Choroid plexus epithelial cell (primary cell): ENCODE results near the gene PPP1R17.
A peak's percentile ranks its signal among the peaks of the same experiment; 100 is the strongest.

Experiments used
- DNase-seq: peaks from one replicate; pipeline ENCODE4 v3.0.0-alpha.2; 2010; ENCODE audit warnings: low read depth
- H3K4me3 ChIP-seq: 2 replicates; pipeline ENCODE4 v1.5.1; 2011; ENCODE audit warnings: low read depth, mild to moderate bottlenecking, control low read depth, low read length, moderate library complexity
- CTCF ChIP-seq: conservative IDR thresholded peaks from 2 replicates; pipeline ENCODE4 v1.5.1; 2011; ENCODE audit warnings: low read depth, mild to moderate bottlenecking, control low read depth, inconsistent platforms, low read length, moderate library complexity

PPP1R17 gene

GRCh38 chr7:31687024-31687748 is at the start of gene PPP1R17:
PPP1R17 (plus strand) TSS chr7:31687215; CDS start chr7:31692442, 5,227 bp downstream.
- TF ChIP-seq CTCF, result no peak
- no peak within 1 kb of the TSS for H3K4me3 ChIP-seq
- DNase-seq, result no peak

DNA sequence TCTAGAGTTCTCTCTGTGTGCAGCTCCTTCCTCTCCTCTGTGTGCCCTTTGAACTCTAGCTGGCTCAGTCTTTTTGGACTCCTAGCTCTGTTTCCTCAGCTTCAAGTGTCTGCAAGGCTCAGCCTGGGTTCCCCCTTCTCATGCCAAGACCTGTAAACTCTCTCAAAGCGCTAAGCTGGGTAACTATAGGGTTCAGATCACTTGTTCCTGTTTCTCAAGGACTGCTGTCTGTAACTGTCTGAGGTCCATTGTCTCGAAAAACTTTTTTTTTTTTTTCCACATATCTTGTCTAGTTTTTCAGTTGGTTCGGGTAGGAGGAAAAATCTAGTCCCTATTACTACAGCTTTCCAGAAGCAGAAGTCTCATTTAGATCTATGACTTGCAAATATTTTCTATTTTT is 46.6 kb upstream of the PPP1R17 start:
- no peak overlapping the region for H3K4me3 ChIP-seq
- DNase-seq, result no peak
- TF ChIP-seq CTCF, result no peak

DNA sequence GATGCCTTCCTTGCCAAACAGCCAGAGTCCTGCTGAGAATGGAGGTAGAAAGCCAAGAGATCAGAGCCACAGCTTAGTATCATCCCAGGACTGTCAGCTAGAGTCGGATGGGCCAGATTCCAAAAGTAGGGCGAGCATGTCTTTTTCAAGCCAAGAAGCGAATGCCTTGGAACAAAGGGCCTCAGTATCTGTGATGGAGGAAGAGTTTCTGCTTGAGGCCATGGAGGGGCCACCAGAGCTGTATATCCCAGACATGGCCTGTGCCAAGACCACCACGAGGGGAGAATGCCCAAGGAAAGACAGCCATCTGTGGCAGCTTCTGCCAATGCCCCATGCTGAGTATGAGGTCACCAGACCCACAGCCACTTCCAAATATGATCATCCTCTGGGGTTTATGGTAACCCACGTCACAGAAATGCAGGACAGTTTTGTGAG is 44.3 kb upstream of the PPP1R17 start:
- no peak for DNase-seq

DNA sequence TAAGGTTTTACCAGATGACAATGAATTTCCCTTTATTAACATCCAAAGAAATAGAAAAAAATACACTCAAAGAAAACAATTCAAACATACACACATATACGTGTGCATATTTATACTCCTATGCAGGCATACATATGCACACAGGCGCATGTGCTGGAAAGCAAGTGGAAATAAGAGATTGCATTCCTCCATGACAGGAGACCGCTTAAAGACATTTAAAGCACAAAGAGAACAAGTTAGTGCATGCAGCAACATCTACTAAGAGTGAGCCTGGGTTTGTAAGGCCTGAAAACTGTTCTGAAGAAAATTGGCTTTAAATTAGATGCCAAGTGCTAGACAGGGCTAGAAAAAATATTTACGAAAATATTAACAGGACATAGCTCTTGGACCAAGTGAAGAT is 40.1 kb upstream of the PPP1R17 start:
- DNase-seq, result no peak
- no peak overlapping the region for H3K4me3 ChIP-seq
- TF ChIP-seq CTCF, result no peak

More for the DNA sequence above, 44.3 kb upstream of the PPP1R17 start:
- no peak for TF ChIP-seq CTCF
- no peak overlapping the region for H3K4me3 ChIP-seq

DNA sequence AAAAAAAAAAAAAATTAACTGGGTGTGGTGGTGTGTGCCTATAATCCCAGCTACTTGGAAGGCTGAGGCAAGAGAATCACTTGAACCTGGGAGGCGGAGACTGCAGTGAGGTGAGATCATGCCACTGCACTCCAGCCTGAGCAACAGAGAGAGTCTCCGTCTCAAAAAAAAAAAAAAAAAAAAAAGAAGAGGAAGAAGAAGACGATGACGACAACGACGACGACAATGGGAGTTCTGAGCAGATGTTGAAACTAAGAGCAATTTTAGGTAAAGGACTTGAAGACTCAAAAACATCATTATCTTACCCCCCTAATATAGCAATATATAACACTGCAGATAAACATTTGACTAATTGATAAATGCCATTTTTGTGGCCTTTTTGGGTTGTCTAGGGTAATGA is 39.5 kb upstream of the PPP1R17 start:
- no peak for DNase-seq
- TF ChIP-seq CTCF, result no peak
- no peak overlapping the region for H3K4me3 ChIP-seq

DNA sequence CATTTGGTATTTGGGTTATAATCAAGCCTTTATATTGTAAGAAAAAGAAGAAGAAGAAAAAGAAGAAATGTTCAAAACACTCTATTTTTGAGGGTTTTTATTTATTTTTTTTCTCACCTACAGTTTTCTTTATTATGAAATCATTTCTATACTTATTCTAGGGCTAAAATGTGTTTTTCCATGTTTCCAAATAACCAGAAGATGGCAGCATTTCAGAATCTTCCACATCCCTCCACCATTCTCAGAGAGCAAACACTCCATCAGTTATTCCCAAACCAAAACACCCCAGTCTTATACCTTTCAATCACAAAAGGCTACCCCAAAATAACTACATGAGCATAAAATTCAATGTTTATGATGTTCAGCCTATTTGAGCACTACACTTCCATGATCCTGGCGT is 38.7 kb upstream of the PPP1R17 start:
- H3K4me3 ChIP-seq, result no peak overlapping the region
- peak; percentile 1 for DNase-seq
- TF ChIP-seq CTCF, result no peak

DNA sequence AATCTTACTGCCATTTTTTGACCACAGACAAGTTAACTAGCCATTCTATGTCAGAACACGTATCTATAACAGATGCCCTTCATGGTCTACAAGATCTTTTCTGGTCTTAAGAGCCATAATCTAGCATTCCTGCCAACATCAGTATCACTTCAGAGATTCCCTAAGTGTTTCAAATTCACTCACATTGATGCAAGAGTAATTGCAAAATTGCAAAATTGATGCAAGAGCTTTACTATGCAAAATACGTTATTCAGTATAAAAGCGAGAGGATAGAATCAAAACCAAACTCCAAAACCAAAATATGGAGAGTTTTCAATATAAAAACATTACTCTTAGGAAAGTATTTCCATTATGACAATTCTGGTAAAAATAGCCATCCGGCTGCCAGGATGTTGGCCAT is 38.1 kb upstream of the PPP1R17 start:
- H3K4me3 ChIP-seq, result no peak overlapping the region
- TF ChIP-seq CTCF, result no peak
- DNase-seq, result no peak
